HEK293 (cell line): ENCODE results near the gene DCTN2.

Experiments
- CTCF ChIA-PET: fragments of 350-600 bp; formaldehyde crosslinking; extraction: SDS; loops from one replicate; lab custom pipeline; 2021; ENCODE audit warnings: antibody characterized with exemption; lab: Yijun Ruan, JAX
- POLR2A ChIA-PET: fragments of 300-600 bp; formaldehyde crosslinking; extraction: SDS; loops from one replicate; lab custom pipeline; 2020; ENCODE audit warnings: antibody characterized with exemption, inconsistent platforms; lab: Yijun Ruan, JAX
- H3K27ac ChIP-seq: fragments of 200-500 bp; sonication (Bioruptor generic); 2 replicates; pipeline ENCODE4 v1.5.1; 2014; ENCODE audit warnings: low read depth, low read length, control low read depth, inconsistent platforms; ENCODE audit errors: extremely low read depth
- H3K36me3 ChIP-seq, 2 experiments: fragments of 200-500 bp in 1 of 2; sonication (Bioruptor generic) in 1 of 2; 1 replicate in 1 of 2; 2 replicates in 1 of 2; pipeline ENCODE4 v1.5.1; 2014 to 2017; ENCODE audit warnings: inconsistent platforms in 2 of 2, low read length in 2 of 2; ENCODE audit not compliant: control insufficient read depth in 2 of 2, insufficient read depth in 1 of 2
- H3K4me1 ChIP-seq: fragments of 200-500 bp; sonication (Bioruptor generic); 2 replicates; pipeline ENCODE4 v1.5.1; 2014; ENCODE audit warnings: mild to moderate bottlenecking, low read length, inconsistent platforms; ENCODE audit not compliant: control insufficient read depth, insufficient read depth
- H3K4me3 ChIP-seq: 2 replicates; pipeline ENCODE4 v1.5.1; 2011; ENCODE audit warnings: low read depth, mild to moderate bottlenecking, control low read depth, low read length, moderate library complexity
- H3K9me3 ChIP-seq: fragments of 200-500 bp; sonication (Bioruptor generic); 2 replicates; pipeline ENCODE4 v1.5.1; 2014; ENCODE audit warnings: low read depth, low read length, inconsistent platforms; ENCODE audit not compliant: control insufficient read depth, insufficient read depth
- EGR2 ChIP-seq: fragments of 450-650 bp; formaldehyde crosslinking; IDR thresholded peaks from 2 replicates; pipeline ENCODE4 v1.5.1; 2016; ENCODE audit warnings: low read depth, missing biosample characterization, missing genetic modification characterization
- HOXD13 ChIP-seq: sonication (generic); formaldehyde crosslinking; IDR thresholded peaks from 2 replicates; pipeline ENCODE4 v1.8.0; 2022; ENCODE audit warnings: missing genetic modification reagents, borderline replicate concordance
- KLF1 ChIP-seq: fragments of 450-650 bp; formaldehyde crosslinking; IDR thresholded peaks from 2 replicates; pipeline ENCODE4 v1.5.1; 2016; ENCODE audit warnings: missing biosample characterization, missing genetic modification characterization
- ZFHX2 ChIP-seq: fragments of 450-650 bp; formaldehyde crosslinking; conservative IDR thresholded peaks from 2 replicates; pipeline ENCODE4 v1.5.1; 2016; ENCODE audit warnings: missing biosample characterization, missing genetic modification characterization
- ZFP69B ChIP-seq: fragments of 450-650 bp; formaldehyde crosslinking; IDR thresholded peaks from 2 replicates; pipeline ENCODE4 v1.5.1; 2016; ENCODE audit warnings: missing biosample characterization, missing genetic modification characterization
- ZNF121 ChIP-seq: fragments of 450-650 bp; formaldehyde crosslinking; IDR thresholded peaks from 2 replicates; pipeline ENCODE4 v1.5.1; 2016; ENCODE audit warnings: missing biosample characterization, missing genetic modification characterization
- ZSCAN23 ChIP-seq: fragments of 450-650 bp; formaldehyde crosslinking; IDR thresholded peaks from 2 replicates; pipeline ENCODE4 v1.5.1; 2016; ENCODE audit warnings: missing biosample characterization, missing genetic modification characterization
- ZXDB ChIP-seq: fragments of 450-650 bp; formaldehyde crosslinking; IDR thresholded peaks from 2 replicates; pipeline ENCODE4 v1.5.1; 2016; ENCODE audit warnings: missing biosample characterization, missing genetic modification characterization
- TF ChIP-seq, protein P1 (sequence below): fragments of 450-650 bp; formaldehyde crosslinking; conservative IDR thresholded peaks from 2 replicates; pipeline ENCODE4 v1.5.1; 2016; ENCODE audit warnings: low read depth, missing biosample characterization, missing genetic modification characterization
- TF ChIP-seq, protein P2 (sequence below): fragments of 450-650 bp; formaldehyde crosslinking; IDR thresholded peaks from 2 replicates; pipeline ENCODE4 v1.5.1; 2016; ENCODE audit warnings: missing biosample characterization, missing genetic modification characterization, borderline replicate concordance

DCTN2 gene

DNA sequence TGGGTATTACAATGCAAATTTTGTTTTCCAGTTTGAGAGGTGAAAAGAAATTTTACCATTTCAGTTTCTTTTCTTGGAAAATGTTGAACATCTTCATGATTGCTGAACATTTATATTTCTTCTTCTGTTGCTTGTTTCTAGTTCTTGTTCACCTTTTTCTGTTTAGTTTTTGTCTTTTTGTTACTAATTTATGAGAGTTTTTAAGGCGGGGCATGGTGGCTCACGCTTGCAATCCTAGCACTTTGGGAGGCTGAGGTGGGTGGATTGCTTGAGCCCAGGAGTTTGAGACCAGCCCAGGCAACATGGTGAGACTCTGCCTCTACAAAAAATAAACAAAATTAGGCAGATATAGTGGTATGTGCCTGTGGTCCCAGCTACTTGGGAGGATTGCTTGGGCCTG is 13.5 kb upstream of the DCTN2 start (continued):
- TF ChIP-seq, protein P1, sequence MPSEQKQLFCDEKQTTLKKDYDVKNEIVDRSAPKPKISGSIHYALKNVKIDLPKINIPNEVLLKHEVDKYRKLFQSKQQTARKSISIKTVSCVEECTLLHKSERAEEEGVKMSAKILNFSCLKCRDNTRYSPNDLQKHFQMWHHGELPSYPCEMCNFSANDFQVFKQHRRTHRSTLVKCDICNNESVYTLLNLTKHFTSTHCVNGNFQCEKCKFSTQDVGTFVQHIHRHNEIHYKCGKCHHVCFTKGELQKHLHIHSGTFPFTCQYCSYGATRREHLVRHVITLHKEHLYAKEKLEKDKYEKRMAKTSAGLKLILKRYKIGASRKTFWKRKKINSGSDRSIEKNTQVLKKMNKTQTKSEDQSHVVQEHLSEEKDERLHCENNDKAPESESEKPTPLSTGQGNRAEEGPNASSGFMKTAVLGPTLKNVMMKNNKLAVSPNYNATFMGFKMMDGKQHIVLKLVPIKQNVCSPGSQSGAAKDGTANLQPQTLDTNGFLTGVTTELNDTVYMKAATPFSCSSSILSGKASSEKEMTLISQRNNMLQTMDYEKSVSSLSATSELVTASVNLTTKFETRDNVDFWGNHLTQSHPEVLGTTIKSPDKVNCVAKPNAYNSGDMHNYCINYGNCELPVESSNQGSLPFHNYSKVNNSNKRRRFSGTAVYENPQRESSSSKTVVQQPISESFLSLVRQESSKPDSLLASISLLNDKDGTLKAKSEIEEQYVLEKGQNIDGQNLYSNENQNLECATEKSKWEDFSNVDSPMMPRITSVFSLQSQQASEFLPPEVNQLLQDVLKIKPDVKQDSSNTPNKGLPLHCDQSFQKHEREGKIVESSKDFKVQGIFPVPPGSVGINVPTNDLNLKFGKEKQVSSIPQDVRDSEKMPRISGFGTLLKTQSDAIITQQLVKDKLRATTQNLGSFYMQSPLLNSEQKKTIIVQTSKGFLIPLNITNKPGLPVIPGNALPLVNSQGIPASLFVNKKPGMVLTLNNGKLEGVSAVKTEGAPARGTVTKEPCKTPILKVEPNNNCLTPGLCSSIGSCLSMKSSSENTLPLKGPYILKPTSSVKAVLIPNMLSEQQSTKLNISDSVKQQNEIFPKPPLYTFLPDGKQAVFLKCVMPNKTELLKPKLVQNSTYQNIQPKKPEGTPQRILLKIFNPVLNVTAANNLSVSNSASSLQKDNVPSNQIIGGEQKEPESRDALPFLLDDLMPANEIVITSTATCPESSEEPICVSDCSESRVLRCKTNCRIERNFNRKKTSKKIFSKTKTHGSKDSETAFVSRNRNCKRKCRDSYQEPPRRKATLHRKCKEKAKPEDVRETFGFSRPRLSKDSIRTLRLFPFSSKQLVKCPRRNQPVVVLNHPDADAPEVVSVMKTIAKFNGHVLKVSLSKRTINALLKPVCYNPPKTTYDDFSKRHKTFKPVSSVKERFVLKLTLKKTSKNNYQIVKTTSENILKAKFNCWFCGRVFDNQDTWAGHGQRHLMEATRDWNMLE (tag by site-specific recombination), result no peak
- TF ChIP-seq KLF1 (tag by site-specific recombination), result no peak
- TF ChIP-seq ZSCAN23 (tag by site-specific recombination), result no peak
- TF ChIP-seq ZXDB (tag by site-specific recombination), result no peak
- no peak for TF ChIP-seq HOXD13

DNA sequence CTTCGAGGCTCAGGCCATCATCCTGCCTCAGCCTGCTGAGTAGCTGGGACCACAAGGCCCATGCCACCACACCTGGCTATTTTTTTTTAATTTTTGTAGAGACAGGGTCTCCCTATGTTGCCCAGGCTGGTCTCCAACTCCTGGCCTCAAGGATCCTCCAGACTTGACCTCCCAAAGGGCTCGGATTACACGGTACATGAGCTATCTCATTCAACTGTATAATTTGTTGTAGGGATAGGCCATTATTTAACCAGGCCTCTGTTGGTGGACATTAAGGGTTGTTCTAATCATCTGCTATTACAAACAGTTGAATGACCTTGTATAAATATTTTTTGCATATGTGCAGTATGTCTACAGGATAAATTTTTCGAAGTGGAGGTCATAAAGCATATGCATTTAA is 11.9 kb upstream of the DCTN2 start:
- TF ChIP-seq ZNF121 (peak; percentile 44; the same call in 1 of the 2 replicates), KLF1 (tag by site-specific recombination) (no peak)
- TF ChIP-seq, protein P2, sequence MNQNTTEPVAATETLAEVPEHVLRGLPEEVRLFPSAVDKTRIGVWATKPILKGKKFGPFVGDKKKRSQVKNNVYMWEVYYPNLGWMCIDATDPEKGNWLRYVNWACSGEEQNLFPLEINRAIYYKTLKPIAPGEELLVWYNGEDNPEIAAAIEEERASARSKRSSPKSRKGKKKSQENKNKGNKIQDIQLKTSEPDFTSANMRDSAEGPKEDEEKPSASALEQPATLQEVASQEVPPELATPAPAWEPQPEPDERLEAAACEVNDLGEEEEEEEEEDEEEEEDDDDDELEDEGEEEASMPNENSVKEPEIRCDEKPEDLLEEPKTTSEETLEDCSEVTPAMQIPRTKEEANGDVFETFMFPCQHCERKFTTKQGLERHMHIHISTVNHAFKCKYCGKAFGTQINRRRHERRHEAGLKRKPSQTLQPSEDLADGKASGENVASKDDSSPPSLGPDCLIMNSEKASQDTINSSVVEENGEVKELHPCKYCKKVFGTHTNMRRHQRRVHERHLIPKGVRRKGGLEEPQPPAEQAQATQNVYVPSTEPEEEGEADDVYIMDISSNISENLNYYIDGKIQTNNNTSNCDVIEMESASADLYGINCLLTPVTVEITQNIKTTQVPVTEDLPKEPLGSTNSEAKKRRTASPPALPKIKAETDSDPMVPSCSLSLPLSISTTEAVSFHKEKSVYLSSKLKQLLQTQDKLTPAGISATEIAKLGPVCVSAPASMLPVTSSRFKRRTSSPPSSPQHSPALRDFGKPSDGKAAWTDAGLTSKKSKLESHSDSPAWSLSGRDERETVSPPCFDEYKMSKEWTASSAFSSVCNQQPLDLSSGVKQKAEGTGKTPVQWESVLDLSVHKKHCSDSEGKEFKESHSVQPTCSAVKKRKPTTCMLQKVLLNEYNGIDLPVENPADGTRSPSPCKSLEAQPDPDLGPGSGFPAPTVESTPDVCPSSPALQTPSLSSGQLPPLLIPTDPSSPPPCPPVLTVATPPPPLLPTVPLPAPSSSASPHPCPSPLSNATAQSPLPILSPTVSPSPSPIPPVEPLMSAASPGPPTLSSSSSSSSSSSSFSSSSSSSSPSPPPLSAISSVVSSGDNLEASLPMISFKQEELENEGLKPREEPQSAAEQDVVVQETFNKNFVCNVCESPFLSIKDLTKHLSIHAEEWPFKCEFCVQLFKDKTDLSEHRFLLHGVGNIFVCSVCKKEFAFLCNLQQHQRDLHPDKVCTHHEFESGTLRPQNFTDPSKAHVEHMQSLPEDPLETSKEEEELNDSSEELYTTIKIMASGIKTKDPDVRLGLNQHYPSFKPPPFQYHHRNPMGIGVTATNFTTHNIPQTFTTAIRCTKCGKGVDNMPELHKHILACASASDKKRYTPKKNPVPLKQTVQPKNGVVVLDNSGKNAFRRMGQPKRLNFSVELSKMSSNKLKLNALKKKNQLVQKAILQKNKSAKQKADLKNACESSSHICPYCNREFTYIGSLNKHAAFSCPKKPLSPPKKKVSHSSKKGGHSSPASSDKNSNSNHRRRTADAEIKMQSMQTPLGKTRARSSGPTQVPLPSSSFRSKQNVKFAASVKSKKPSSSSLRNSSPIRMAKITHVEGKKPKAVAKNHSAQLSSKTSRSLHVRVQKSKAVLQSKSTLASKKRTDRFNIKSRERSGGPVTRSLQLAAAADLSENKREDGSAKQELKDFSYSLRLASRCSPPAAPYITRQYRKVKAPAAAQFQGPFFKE (tag by site-specific recombination), result no peak
- H3K9me3 ChIP-seq, result no peaks in the 10 kb centered on the region
- ChIA-PET CTCF (interaction anchor here (0.6 to 1.4 kb wide), 2 partner anchors 24 to 64 kb away, joined by 3 to 4 read pairs; no protein-coding TSS in a partner anchor), POLR2A (no interaction called here)
- no peak overlapping the region for H3K4me3 ChIP-seq
- no peaks in the 10 kb centered on the region for H3K4me1 ChIP-seq
- H3K27ac ChIP-seq, result no peak overlapping the region
- peaks cover 0 to 4% of the 10 kb centered on the region in 2 experiments; a peak in 1 of 3 replicates for H3K36me3 ChIP-seq

DNA sequence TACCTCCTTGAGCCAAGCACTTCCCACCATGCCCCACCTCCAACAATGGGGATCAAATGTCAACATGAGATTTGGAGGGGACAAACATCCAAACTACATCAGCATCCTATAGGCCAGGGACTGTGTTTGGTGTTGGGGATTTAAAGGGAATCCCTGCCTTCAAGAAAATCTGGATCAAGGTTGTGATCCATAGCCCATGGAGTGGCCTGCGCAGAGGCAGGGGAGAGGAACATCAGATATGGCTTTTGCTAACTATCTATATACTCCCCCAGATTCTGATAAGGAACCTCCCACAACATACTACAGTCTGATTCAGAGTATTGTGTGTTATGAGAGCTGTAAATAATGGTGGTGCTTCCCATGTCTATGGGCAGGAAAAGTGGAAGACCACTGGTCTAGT is 7.9 kb upstream of the DCTN2 start:
- Histone ChIP-seq H3K9me3 (no peaks in the 10 kb centered on the region), H3K4me3 (no peak overlapping the region), H3K36me3 (no peaks in the 10 kb centered on the region), H3K4me1 (peaks cover 2% of the 10 kb centered on the region; the same call in 1 of the 2 replicates), H3K27ac (no peak overlapping the region)
- ChIA-PET POLR2A (no interaction called here), CTCF (no interaction called here)
- peak; percentile 60 for TF ChIP-seq ZFHX2
- TF ChIP-seq ZFP69B, result no peak
- TF ChIP-seq EGR2 (tag by site-specific recombination), result peak; percentile 75
